Measurements from ENCODE around the gene SCNN1A. TPM values are rescaled to one million over a fixed set of nuclear protein-coding genes. Genes with fewer than 3 reads are reported as not detected.
A peak's percentile ranks its signal among the peaks of the same experiment; 100 is the strongest.

Gene SCNN1A
- total RNA-seq, 1 donor from 2014 or later, result 0.74 TPM

DNA sequence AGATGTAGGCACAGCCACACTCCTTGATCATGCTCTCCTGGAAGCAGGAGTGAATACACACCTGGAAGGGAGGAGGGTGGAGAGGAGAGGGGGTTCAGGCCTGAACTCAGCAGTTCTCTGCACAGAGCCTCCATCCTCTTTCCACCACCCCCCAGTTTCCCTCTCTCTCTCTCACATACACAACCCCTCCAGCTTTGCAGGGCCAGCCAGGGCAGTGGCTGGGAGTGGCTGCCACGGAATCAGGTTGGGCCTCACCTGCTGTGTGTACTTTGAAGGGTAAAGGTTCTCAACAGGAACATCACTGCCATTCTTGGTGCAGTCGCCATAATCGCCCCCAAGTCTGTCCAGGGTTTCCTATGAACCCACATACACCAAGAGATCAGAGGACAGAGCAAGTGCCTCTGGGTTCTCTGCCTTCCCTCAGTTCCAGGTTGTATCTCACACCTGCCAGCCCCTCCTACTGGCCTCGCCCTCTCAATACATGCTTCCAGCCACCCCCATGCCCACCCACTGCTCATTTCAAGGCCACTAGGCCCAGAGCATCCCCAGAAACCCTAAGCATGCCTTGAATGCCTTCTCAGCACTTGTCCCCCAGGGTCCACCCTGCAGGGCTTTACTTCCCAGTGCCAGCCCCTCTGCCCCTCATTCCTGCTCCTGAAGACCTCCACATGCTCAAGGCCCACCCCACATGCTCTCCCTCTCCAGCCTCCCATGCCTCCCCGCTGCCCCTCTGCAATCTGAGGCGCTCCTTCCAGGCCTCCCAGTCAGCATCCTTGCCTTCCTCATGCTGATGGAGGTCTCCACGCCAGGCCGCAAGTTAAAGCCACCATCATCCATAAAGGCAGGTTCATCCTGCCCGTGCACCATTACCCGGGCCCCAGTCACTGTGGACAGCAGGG lies 20.6 kb downstream of the SCNN1A start:
- TF ChIP-seq, protein P1, sequence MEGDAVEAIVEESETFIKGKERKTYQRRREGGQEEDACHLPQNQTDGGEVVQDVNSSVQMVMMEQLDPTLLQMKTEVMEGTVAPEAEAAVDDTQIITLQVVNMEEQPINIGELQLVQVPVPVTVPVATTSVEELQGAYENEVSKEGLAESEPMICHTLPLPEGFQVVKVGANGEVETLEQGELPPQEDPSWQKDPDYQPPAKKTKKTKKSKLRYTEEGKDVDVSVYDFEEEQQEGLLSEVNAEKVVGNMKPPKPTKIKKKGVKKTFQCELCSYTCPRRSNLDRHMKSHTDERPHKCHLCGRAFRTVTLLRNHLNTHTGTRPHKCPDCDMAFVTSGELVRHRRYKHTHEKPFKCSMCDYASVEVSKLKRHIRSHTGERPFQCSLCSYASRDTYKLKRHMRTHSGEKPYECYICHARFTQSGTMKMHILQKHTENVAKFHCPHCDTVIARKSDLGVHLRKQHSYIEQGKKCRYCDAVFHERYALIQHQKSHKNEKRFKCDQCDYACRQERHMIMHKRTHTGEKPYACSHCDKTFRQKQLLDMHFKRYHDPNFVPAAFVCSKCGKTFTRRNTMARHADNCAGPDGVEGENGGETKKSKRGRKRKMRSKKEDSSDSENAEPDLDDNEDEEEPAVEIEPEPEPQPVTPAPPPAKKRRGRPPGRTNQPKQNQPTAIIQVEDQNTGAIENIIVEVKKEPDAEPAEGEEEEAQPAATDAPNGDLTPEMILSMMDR (IDR thresholded peaks at IDR 0.05; ENCODE audit: partially characterized antibody, unreplicated experiment), result no peak
- Mint-ChIP-seq H3K27me3 (ENCODE audit: unreplicated experiment) (peaks cover 13% of the 10 kb centered on the region), H3K4me1 (ENCODE audit: low read depth, unreplicated experiment) (peaks cover 9% of the 10 kb centered on the region), H3K4me3 (ENCODE audit: unreplicated experiment) (no peak overlapping the region), H3K36me3 (ENCODE audit: unreplicated experiment) (peaks cover 3% of the 10 kb centered on the region), H3K27ac (ENCODE audit: unreplicated experiment) (no peak overlapping the region), H3K9me3 (ENCODE audit: unreplicated experiment) (no peaks in the 10 kb centered on the region)
- DNase-seq, result no peak

DNA sequence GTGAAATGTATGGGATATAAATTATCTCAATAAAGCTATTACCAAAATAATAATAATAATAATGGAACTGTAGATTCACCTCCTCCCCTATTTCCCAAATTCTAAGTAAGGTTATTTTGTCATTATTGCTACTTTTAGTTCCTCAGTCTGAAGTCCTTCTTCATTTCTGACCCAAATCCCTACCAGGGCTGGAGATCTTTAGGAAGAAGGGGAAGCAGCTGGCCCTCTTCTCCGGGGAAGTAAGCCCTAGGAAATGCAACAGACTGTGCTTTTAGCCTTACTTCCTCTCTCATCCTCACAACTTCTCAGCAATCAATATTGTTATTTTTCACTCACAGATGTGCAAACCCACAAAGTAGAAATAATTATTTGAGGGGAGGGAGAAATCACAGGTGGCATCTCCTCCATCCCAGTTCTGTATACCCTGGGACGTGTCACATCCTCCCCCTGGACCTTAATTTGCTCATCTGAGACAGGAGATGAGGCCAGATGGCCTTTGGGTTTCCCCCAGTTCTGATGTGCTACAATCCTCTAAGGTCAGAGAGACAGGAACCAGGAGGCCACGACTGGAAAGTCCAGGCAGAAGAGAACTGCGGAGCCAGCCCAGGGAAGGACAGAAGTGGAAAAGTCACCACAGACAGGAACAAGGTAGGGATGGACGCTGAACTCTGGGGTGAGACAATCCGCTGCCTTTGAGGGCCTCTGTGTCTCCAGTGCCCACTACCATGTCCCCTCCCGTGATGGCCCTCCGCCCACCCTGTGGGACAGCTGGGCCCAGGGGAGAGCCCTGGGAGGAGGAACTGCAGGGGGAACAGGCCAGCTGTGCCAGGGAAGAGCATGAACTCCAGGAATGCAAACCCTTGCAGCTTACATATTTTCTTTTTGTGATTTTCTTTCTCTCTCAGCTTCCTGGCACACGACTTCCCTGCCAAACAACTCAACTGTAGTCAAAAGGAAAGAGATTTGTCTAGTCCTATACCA lies 22.9 kb downstream of the SCNN1A start:
- no peak overlapping the region for H3K4me3 Mint-ChIP-seq (ENCODE audit: unreplicated experiment)

DNA sequence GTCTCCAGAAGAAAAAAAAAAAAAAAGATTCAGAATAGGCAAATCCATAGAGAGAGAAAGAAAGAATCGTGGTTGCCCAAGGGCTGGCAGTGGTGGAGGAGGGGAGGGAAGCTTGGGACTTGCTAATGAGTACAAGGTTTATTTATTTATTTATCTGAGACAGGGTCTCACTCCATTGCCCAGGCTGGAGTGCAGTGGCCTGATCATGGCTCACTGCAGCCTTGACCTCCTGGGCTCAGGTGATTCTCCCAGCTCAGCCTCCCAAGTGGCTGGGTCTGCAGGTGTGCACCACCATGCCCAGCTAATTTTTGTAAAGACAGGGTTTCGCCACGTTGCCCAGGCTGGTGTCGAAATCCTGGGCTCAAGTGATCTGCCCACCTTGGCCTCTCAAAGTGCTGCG lies 23.7 kb downstream of the SCNN1A start:
- H3K4me1 Mint-ChIP-seq (ENCODE audit: low read depth, unreplicated experiment), result peaks cover 9% of the 10 kb centered on the region
- TF ChIP-seq, protein P1 (IDR thresholded peaks at IDR 0.05; ENCODE audit: partially characterized antibody, unreplicated experiment), result no peak
- no peak for DNase-seq
- no peaks in the 10 kb centered on the region for H3K9me3 Mint-ChIP-seq (ENCODE audit: unreplicated experiment)
- H3K4me3 Mint-ChIP-seq (ENCODE audit: unreplicated experiment), result no peak overlapping the region
- no peak overlapping the region for H3K27ac Mint-ChIP-seq (ENCODE audit: unreplicated experiment)
- peaks cover 13% of the 10 kb centered on the region for H3K27me3 Mint-ChIP-seq (ENCODE audit: unreplicated experiment)
- peaks cover 7% of the 10 kb centered on the region for H3K36me3 Mint-ChIP-seq (ENCODE audit: unreplicated experiment)

More for the DNA sequence above, 22.9 kb downstream of the SCNN1A start:
- no peaks in the 10 kb centered on the region for H3K9me3 Mint-ChIP-seq (ENCODE audit: unreplicated experiment)
- peaks cover 13% of the 10 kb centered on the region for H3K27me3 Mint-ChIP-seq (ENCODE audit: unreplicated experiment)
- H3K27ac Mint-ChIP-seq (ENCODE audit: unreplicated experiment), result peak overlapping the region; percentile 15
- peaks cover 3% of the 10 kb centered on the region for H3K36me3 Mint-ChIP-seq (ENCODE audit: unreplicated experiment)
- TF ChIP-seq, protein P1 (IDR thresholded peaks at IDR 0.05; ENCODE audit: partially characterized antibody, unreplicated experiment), result no peak
- peaks cover 9% of the 10 kb centered on the region for H3K4me1 Mint-ChIP-seq (ENCODE audit: low read depth, unreplicated experiment)
- no peak for DNase-seq

DNA sequence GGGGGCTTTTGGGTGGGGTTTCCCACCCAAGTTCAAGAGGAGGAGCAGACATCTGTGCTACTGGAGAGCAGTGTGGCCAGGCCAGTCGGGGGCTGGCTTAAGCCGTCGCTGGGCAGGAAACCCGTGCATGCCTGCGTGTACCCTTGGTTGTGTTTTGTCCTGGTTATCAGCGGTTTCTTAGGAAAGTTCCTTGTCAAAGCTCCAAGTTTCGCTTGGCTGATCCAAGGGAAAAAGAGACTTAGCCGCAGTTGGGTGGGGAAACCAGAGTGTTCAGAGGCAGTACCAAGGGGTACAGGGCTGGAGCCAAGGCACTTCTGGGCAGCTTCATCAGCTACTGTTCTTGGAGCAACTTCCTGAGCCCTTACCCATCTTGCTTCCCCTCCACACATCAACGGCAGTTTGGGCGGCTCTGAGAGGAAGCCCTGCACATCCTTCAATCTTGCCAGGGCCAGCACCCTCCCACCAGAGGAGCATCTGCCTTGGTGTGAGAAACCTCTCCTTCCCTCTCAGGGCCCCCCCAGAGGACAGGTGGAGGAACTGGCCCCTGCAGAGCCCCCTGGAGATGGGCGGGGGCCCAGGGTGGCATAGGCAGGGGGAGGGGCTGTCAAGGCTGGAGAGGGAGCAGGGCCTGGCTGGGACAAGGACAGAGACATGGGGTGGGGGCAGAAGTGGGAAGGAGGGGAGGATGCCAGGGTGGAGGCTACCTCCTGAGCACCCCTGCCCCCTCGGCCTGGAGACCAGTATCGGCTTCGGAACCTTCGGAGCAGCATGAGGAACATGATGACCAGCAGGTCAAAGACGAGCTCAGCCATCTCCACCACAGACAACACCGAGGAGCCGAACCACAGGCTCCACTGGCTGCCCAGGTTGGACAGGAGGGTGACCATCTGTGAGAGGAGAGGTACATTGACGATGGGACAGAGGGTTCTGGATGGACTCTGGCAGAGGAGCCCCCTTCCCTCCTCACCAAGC lies 27.7 kb downstream of the SCNN1A start:
- peaks cover 6% of the 10 kb centered on the region for H3K36me3 Mint-ChIP-seq (ENCODE audit: unreplicated experiment)
- H3K27ac Mint-ChIP-seq (ENCODE audit: unreplicated experiment), result no peak overlapping the region
- H3K4me3 Mint-ChIP-seq (ENCODE audit: unreplicated experiment), result no peak overlapping the region
- H3K4me1 Mint-ChIP-seq (ENCODE audit: low read depth, unreplicated experiment), result peaks cover 9% of the 10 kb centered on the region
- DNase-seq, result no peak
- peaks cover 5% of the 10 kb centered on the region for H3K9me3 Mint-ChIP-seq (ENCODE audit: unreplicated experiment)
- TF ChIP-seq, protein P1 (IDR thresholded peaks at IDR 0.05; ENCODE audit: partially characterized antibody, unreplicated experiment), result no peak
- H3K27me3 Mint-ChIP-seq (ENCODE audit: unreplicated experiment), result no peaks in the 10 kb centered on the region
